ENCODE data around the gene NR2F2.

DNA sequence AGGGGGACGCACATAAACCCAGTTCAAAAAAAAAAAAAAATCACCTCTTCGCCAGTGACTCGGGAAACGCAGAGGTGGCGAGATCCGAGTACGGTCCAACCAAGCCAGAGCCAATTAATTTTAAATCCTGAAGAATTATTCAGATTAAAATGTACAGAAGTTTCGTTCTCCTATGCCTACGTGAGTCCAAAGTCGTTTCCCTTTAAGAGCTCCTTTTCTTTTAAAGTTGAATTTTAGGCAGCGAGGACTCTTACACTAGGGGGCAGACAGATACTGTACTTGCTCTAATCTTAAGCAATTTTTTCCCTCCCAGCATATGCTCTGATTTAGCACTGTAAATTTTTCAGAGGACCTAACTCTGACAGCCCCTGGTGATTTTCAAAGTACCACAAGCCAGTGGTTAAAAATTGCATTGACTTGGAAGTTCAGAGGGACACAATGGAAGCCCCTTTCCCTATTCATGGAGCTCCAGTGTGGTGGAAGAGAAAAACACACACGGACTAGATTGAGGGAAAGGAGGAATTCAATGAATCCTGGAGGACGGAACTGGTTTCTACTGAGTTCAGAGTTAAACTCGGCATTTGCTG is 3.3 kb upstream of the NR2F2 start:
- TF ChIP-seq, protein P1, sequence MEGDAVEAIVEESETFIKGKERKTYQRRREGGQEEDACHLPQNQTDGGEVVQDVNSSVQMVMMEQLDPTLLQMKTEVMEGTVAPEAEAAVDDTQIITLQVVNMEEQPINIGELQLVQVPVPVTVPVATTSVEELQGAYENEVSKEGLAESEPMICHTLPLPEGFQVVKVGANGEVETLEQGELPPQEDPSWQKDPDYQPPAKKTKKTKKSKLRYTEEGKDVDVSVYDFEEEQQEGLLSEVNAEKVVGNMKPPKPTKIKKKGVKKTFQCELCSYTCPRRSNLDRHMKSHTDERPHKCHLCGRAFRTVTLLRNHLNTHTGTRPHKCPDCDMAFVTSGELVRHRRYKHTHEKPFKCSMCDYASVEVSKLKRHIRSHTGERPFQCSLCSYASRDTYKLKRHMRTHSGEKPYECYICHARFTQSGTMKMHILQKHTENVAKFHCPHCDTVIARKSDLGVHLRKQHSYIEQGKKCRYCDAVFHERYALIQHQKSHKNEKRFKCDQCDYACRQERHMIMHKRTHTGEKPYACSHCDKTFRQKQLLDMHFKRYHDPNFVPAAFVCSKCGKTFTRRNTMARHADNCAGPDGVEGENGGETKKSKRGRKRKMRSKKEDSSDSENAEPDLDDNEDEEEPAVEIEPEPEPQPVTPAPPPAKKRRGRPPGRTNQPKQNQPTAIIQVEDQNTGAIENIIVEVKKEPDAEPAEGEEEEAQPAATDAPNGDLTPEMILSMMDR (IDR thresholded peaks at IDR 0.05): peak; percentile 88
- TF ChIP-seq POLR2AphosphoS5 (IDR thresholded peaks at IDR 0.05; ENCODE audit: low read depth, low read length) (no peak), FOXM1 (IDR thresholded peaks at IDR 0.05; ENCODE audit: low read depth) (no peak), CHD2 (IDR thresholded peaks at IDR 0.05; ENCODE audit: low read length, partially characterized antibody) (no peak), EP300 (IDR thresholded peaks at IDR 0.05; ENCODE audit: borderline replicate concordance in 1 of 2, low read depth in 1 of 2, low read length in 1 of 2) (no peak), NFIC (IDR thresholded peaks at IDR 0.05; ENCODE audit: borderline replicate concordance) (no peak), ELF1 (IDR thresholded peaks at IDR 0.05) (no peak)
- TF ChIP-seq, protein P2, sequence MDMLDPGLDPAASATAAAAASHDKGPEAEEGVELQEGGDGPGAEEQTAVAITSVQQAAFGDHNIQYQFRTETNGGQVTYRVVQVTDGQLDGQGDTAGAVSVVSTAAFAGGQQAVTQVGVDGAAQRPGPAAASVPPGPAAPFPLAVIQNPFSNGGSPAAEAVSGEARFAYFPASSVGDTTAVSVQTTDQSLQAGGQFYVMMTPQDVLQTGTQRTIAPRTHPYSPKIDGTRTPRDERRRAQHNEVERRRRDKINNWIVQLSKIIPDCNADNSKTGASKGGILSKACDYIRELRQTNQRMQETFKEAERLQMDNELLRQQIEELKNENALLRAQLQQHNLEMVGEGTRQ (IDR thresholded peaks at IDR 0.05; ENCODE audit: borderline replicate concordance, low read depth, low read length): no peak
- TF ChIP-seq, protein P3, sequence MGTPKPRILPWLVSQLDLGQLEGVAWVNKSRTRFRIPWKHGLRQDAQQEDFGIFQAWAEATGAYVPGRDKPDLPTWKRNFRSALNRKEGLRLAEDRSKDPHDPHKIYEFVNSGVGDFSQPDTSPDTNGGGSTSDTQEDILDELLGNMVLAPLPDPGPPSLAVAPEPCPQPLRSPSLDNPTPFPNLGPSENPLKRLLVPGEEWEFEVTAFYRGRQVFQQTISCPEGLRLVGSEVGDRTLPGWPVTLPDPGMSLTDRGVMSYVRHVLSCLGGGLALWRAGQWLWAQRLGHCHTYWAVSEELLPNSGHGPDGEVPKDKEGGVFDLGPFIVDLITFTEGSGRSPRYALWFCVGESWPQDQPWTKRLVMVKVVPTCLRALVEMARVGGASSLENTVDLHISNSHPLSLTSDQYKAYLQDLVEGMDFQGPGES (IDR thresholded peaks at IDR 0.05; ENCODE audit: low read depth, low read length): no peak
